ENCODE results near the gene MUC2. TPM values are rescaled to one million over a fixed set of nuclear protein-coding genes. Genes with fewer than 3 reads are reported as not detected.

MUC2 gene
- total and polyA plus RNA-seq, 9 of the 15 experiments (the other 6 are each of a cell fraction or from before 2014, with no cell fraction given) = under 0.01 to 0.18 TPM; not detected in 7

DNA sequence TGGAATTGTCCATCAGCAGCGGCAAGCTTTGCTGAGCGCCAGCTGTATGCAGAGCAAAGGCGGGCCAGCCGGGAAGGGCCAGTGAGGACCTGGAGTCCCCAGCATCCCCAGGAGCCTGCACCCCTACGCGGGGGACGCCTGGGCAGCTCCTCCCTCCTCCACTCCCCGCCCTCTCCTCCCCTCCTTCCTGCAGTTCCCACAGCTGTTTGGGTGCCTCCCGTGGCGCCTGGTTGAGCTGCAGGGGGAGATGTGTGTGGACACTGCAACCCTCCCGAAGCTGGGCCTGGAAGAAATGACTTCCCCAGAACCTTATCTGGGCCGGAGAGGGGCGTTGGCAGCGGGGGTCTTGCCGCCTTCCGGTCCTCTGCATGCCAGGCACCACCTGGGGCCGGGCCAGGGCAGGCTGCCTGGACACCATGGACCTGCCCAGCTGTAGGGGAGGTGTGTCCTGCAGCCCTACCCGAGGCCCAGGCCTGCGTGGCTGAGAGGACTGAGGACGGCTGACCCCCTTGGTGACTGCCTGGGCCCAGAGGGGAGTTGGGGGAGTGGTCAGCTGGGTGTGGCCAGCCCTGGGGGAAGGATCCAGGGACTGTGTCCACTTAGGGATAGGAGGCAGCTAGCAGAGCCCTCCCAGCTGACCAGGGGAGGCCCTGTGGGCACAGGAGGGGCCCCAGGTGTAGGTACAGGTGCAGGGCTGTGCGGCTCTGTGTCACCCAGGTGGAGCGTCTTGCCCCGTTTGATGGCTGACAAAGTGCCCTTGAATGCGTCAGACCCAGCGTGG is 21.4 kb upstream of the MUC2 start:
- H3K4me3 ChIP-seq = no peak overlapping the region
- POLR2A ChIA-PET = interaction anchor here (0.7 kb wide), 1 partner anchor 559 kb away, joined by 4 read pairs; no protein-coding TSS in a partner anchor
- WGBS (ENCODE audit: insufficient coverage, low coverage, missing lambda C conversion rate) = 5% methylated on average over 20 of the region's 25 CpGs
- no peak for TF ChIP-seq ATF7 (IDR thresholded peaks at IDR 0.05)
- TF ChIP-seq CREM (IDR thresholded peaks at IDR 0.05; ENCODE audit: low read depth) = no peak
- TF ChIP-seq HNRNPK (IDR thresholded peaks at IDR 0.05; ENCODE audit: low read depth, low read length, poor library complexity, severe bottlenecking) = no peak
- no peak for TF ChIP-seq SMARCA5 (IDR thresholded peaks at IDR 0.05)
- no peak for TF ChIP-seq ILK (tag; IDR thresholded peaks at IDR 0.05; ENCODE audit: borderline replicate concordance, low read depth)
- TF ChIP-seq, protein P1, sequence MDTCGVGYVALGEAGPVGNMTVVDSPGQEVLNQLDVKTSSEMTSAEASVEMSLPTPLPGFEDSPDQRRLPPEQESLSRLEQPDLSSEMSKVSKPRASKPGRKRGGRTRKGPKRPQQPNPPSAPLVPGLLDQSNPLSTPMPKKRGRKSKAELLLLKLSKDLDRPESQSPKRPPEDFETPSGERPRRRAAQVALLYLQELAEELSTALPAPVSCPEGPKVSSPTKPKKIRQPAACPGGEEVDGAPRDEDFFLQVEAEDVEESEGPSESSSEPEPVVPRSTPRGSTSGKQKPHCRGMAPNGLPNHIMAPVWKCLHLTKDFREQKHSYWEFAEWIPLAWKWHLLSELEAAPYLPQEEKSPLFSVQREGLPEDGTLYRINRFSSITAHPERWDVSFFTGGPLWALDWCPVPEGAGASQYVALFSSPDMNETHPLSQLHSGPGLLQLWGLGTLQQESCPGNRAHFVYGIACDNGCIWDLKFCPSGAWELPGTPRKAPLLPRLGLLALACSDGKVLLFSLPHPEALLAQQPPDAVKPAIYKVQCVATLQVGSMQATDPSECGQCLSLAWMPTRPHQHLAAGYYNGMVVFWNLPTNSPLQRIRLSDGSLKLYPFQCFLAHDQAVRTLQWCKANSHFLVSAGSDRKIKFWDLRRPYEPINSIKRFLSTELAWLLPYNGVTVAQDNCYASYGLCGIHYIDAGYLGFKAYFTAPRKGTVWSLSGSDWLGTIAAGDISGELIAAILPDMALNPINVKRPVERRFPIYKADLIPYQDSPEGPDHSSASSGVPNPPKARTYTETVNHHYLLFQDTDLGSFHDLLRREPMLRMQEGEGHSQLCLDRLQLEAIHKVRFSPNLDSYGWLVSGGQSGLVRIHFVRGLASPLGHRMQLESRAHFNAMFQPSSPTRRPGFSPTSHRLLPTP (IDR thresholded peaks at IDR 0.05; ENCODE audit: borderline replicate concordance, extremely low read depth, insufficient read length) = no peak
- TF ChIP-seq ZKSCAN8 (CRISPR knock-in tag; IDR thresholded peaks at IDR 0.05) = peak; percentile 68; the same call in 1 of the 2 replicates
- TF ChIP-seq, protein P2, sequence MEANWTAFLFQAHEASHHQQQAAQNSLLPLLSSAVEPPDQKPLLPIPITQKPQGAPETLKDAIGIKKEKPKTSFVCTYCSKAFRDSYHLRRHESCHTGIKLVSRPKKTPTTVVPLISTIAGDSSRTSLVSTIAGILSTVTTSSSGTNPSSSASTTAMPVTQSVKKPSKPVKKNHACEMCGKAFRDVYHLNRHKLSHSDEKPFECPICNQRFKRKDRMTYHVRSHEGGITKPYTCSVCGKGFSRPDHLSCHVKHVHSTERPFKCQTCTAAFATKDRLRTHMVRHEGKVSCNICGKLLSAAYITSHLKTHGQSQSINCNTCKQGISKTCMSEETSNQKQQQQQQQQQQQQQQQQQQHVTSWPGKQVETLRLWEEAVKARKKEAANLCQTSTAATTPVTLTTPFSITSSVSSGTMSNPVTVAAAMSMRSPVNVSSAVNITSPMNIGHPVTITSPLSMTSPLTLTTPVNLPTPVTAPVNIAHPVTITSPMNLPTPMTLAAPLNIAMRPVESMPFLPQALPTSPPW (CRISPR knock-in tag; IDR thresholded peaks at IDR 0.05) = peak; percentile 38; the same call in 1 of the 2 replicates
- TF ChIP-seq, protein P3, sequence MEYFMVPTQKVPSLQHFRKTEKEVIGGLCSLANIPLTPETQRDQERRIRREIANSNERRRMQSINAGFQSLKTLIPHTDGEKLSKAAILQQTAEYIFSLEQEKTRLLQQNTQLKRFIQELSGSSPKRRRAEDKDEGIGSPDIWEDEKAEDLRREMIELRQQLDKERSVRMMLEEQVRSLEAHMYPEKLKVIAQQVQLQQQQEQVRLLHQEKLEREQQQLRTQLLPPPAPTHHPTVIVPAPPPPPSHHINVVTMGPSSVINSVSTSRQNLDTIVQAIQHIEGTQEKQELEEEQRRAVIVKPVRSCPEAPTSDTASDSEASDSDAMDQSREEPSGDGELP (CRISPR knock-in tag; IDR thresholded peaks at IDR 0.05; ENCODE audit: borderline replicate concordance) = peak; percentile 84; the same call in 1 of the 2 replicates
- TF ChIP-seq TRIM28 (IDR thresholded peaks at IDR 0.05) = no peak
- no peak overlapping the region for H2AFZ ChIP-seq (ENCODE audit: low read depth, low read length)
- no peaks in the 10 kb centered on the region for H3K79me2 ChIP-seq (ENCODE audit: control insufficient read depth, insufficient read depth, low read length)
- peaks cover 40 to 96% of the 10 kb centered on the region in 2 experiments for H3K27me3 ChIP-seq (ENCODE audit: control insufficient read depth in 2 of 2, insufficient read depth in 2 of 2, low read length in 2 of 2)
- peaks cover 0 to 52% of the 10 kb centered on the region in 2 experiments; a peak in 3 of 5 replicates for H3K4me1 ChIP-seq (replicated peaks in 1 of 2; ENCODE audit: control insufficient read depth in 2 of 2, insufficient read depth in 2 of 2, low read length in 2 of 2)
- H3K4me2 ChIP-seq (ENCODE audit: insufficient read depth, low read length) = no peak overlapping the region
- ATAC-seq (peak; percentile 57; the same call in 2 of the 3 replicates), DNase-seq (ENCODE audit: extremely low read depth in 1 of 4, low spot score in 3 of 4) (peak in 3 of 4 experiments; percentile 34 to 54 (median 50)), FAIRE-seq (no peak)
- CTCF ChIA-PET (ENCODE audit: low intra/inter-chr PET ratio) = interaction anchor here (0.6 kb wide), 1 partner anchor 49 kb away, joined by 3 read pairs; no protein-coding TSS in a partner anchor
- H4K20me1 ChIP-seq (replicated peaks; ENCODE audit: control insufficient read depth, insufficient read depth, low read length) = peaks cover 17% of the 10 kb centered on the region; the same call in 1 of the 2 replicates
- intact Hi-C loops (cut with micrococcal nuclease) = loop anchor here (5.0 kb wide), 1 partner anchor 206 kb away; no protein-coding TSS in a partner anchor
- H3K27ac ChIP-seq (ENCODE audit: extremely low read depth, low read depth, low read length) = no peak overlapping the region
- BruUV-seq (replicated peaks) = no TSS peak
- H3K9me1 ChIP-seq (ENCODE audit: control insufficient read depth, insufficient read depth, low read length) = no peaks in the 10 kb centered on the region
- no peak overlapping the region for H3K9ac ChIP-seq (ENCODE audit: insufficient read depth in 1 of 2, low read depth in 2 of 2, low read length in 2 of 2)
- no peaks in the 10 kb centered on the region for H3K9me3 ChIP-seq (replicated peaks; ENCODE audit: control insufficient read depth, insufficient read depth, low read depth, low read length)
- in situ Hi-C loops (cut with MboI) = no loop called here
- no peaks in the 10 kb centered on the region for H3K36me3 ChIP-seq (ENCODE audit: control insufficient read depth, insufficient read depth, low read length)
